Naive thymus-derived CD8-positive, alpha-beta T cell (primary cell): ENCODE data around the gene KIFAP3. TPM values are rescaled to one million over a fixed set of nuclear protein-coding genes. Genes with fewer than 3 reads are reported as not detected.

Experiments
- ATAC-seq, 2 donors: fragments of 150-1000 bp; cut with Tn5 transposase in 1 of 2; sonication (Bioruptor Pico), chemical (Tn5 transposase) in 1 of 2; 1 replicate in 1 of 2; 2 replicates in 1 of 2; pipeline ENCODE4 v1.10.0; 2021; ENCODE audit warnings: mild to moderate bottlenecking in 2 of 2, moderate library complexity in 2 of 2
- POLR2A ChIA-PET: fragments of 350-600 bp; sonication (Branson Sonifier 250); formaldehyde crosslinking; loops from one replicate; lab custom pipeline; 2021; ENCODE audit warnings: antibody characterized with exemption; lab: Charles Lee
- DNase-seq, 10 donors: peaks; one replicate each; pipeline versions ENCODE4 v3.0.0 to v3.0.0-alpha.2; 2020 to 2022
- H3K27ac Mint-ChIP-seq, 10 donors: one replicate each; pipeline ENCODE4 v1.8.0; 2020 to 2022; ENCODE audit warnings: mild to moderate bottlenecking in 10 of 10, mixed read lengths in 10 of 10, moderate library complexity in 4 of 10, inconsistent platforms in 1 of 10
- H3K27me3 Mint-ChIP-seq, 5 donors: one replicate each; pipeline ENCODE4 v1.8.0; 2021 to 2022; ENCODE audit warnings: mixed read lengths in 5 of 5
- H3K36me3 Mint-ChIP-seq, 3 donors: one replicate each; pipeline ENCODE4 v1.8.0; 2020 to 2022; ENCODE audit warnings: mixed read lengths in 3 of 3, mild to moderate bottlenecking in 2 of 3, inconsistent platforms in 1 of 3
- H3K4me1 Mint-ChIP-seq, 4 donors: one replicate each; pipeline ENCODE4 v1.8.0; 2021 to 2022; ENCODE audit warnings: mixed read lengths in 4 of 4
- H3K4me3 Mint-ChIP-seq, 10 donors: one replicate each; pipeline ENCODE4 v1.8.0; 2020 to 2022; ENCODE audit warnings: mild to moderate bottlenecking in 10 of 10, mixed read lengths in 10 of 10, moderate library complexity in 6 of 10, inconsistent platforms in 1 of 10
- H3K9me3 Mint-ChIP-seq, 9 donors: one replicate each; pipeline ENCODE4 v1.8.0; 2020 to 2022; ENCODE audit warnings: mixed read lengths in 9 of 9, mild to moderate bottlenecking in 3 of 9, inconsistent platforms in 1 of 9, moderate library complexity in 1 of 9
- polyA plus RNA-seq, 3 donors: library from polyadenylated mRNA; unstranded; fragments of 300-500 nt; fragmentation: Illumina TruSeq; gene quantifications; one replicate each; pipeline ENCODE4 v1.2.3, GENCODE V29; 2021
- total RNA-seq, 8 experiments: library from RNA in 2 of 8; stranded (reverse) in 2 of 8; gene quantifications; one replicate each; pipeline ENCODE4 v1.2.3 and lab custom pipeline; 2021 to 2026

Gene KIFAP3
- total and polyA plus RNA-seq, 5 experiments from 2014 or later = 10.0 to 20.8 (median 17.9) TPM

- Mint-ChIP-seq H3K27me3 (peaks cover 0 to 5% (median 0%) of the 10 kb centered on the region in 5 donors), H3K36me3 (peaks cover 0 to 2% (median 0%) of the 10 kb centered on the region in 3 donors)
- no peak for DNase-seq
Measured at GRCh38 chr1:169902751-169903150, 171.7 kb downstream of the KIFAP3 start.

GRCh38 chr1:169901115-169901514 is 173.4 kb downstream of the KIFAP3 start:
- Mint-ChIP-seq H3K9me3 (peaks cover 0 to 4% (median 0%) of the 10 kb centered on the region in 9 donors), H3K4me3 (no peak overlapping the region), H3K27ac (no peak overlapping the region), H3K36me3 (peaks cover 0 to 2% (median 0%) of the 10 kb centered on the region in 3 donors), H3K4me1 (peaks cover 14 to 31% (median 19%) of the 10 kb centered on the region in 4 donors), H3K27me3 (peaks cover 0 to 9% (median 3%) of the 10 kb centered on the region in 5 donors)
- POLR2A ChIA-PET = interaction anchor here (4.0 kb wide), 1 partner anchor 8 kb away, joined by 25 read pairs; the partner anchor contains the start of gene SCYL3
- DNase-seq (no peak), ATAC-seq (no peak)

More at GRCh38 chr1:169902751-169903150, 171.7 kb downstream of the KIFAP3 start:
- Mint-ChIP-seq H3K4me1 (peaks cover 14 to 31% (median 19%) of the 10 kb centered on the region in 4 donors), H3K4me3 (peak overlapping the region; percentile 26 to 77 (median 50)), H3K27ac (peak overlapping the region in 8 of 10 donors; percentile 2 to 81 (median 56)), H3K9me3 (peaks cover 0 to 4% (median 0%) of the 10 kb centered on the region in 9 donors)
- ATAC-seq = peak in 1 of 2 donors; percentile 44
- POLR2A ChIA-PET = interaction anchor here (4.0 kb wide), 1 partner anchor 9 kb away, joined by 25 read pairs; the partner anchor contains the start of gene SCYL3

GRCh38 chr1:169900571-169900970 is 173.9 kb downstream of the KIFAP3 start:
- H3K4me3 Mint-ChIP-seq = no peak overlapping the region
- H3K9me3 Mint-ChIP-seq = peaks cover 0 to 2% (median 0%) of the 10 kb centered on the region in 9 donors
- peaks cover 0 to 9% (median 3%) of the 10 kb centered on the region in 5 donors for H3K27me3 Mint-ChIP-seq
- no peak for ATAC-seq
- peaks cover 0 to 2% (median 0%) of the 10 kb centered on the region in 3 donors for H3K36me3 Mint-ChIP-seq
- peaks cover 14 to 31% (median 19%) of the 10 kb centered on the region in 4 donors for H3K4me1 Mint-ChIP-seq
- H3K27ac Mint-ChIP-seq = no peak overlapping the region
- no peak for DNase-seq
- POLR2A ChIA-PET = interaction anchor here (4.0 kb wide), 1 partner anchor 7 kb away, joined by 25 read pairs; the partner anchor contains the start of gene SCYL3

DNA sequence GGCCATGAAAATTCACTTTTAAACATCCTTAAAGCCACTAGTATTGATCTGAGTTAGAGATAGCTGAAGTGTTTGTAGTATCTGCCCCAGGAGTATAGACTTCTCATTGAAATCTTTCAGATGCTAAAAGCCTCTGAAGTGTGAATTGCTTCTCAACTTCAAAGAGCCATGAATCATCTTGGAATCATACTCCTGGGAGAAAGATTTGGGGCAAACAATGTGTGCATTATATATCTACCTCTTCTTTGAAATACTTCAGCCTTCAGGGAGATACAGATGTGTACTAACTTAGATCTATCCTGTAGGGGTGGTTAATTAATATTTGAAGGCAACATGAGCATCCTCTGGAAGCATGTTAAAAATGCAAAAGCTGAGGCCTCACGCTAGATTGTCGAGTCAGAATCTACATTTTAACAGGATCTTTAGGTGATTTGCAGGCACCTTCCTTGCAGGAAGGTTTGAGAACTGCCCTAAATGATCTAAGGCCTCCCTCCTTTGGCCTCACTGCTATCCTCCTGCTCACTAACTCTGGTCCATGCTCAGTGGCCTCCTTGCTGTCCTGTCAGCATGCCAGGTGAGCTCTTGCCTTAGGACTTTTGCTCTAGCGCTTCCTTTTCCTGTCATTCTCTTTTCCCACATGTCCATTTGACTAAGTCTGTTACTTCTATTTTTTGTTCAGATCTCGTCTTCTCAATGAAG is 174.8 kb downstream of the KIFAP3 start:
- Mint-ChIP-seq H3K4me3 (no peak overlapping the region), H3K4me1 (peaks cover 15 to 33% (median 20%) of the 10 kb centered on the region in 4 donors)

GRCh38 chr1:169896013-169896412 is 178.5 kb downstream of the KIFAP3 start:
- DNase-seq (no peak), ATAC-seq (no peak)
- POLR2A ChIA-PET = interaction anchor here (0.5 kb wide), 1 partner anchor 35 kb away, joined by 3 read pairs; no protein-coding TSS in a partner anchor
- Mint-ChIP-seq H3K36me3 (no peaks in the 10 kb centered on the region), H3K9me3 (no peaks in the 10 kb centered on the region), H3K4me3 (no peak overlapping the region), H3K27me3 (peaks cover 0 to 9% (median 3%) of the 10 kb centered on the region in 5 donors), H3K27ac (peak overlapping the region in 3 of 10 donors; percentile 12 to 74 (median 37)), H3K4me1 (peaks cover 22 to 30% (median 25%) of the 10 kb centered on the region in 4 donors)

More for the DNA sequence above, 174.8 kb downstream of the KIFAP3 start:
- DNase-seq (no peak), ATAC-seq (no peak)
- Mint-ChIP-seq H3K36me3 (no peaks in the 10 kb centered on the region), H3K27me3 (peaks cover 0 to 9% (median 3%) of the 10 kb centered on the region in 5 donors), H3K27ac (no peak overlapping the region), H3K9me3 (no peaks in the 10 kb centered on the region)
- POLR2A ChIA-PET = no interaction called here

GRCh38 chr1:169894424-169895145 is 179.9 kb downstream of the KIFAP3 start:
- Mint-ChIP-seq H3K4me1 (peaks cover 27 to 44% (median 38%) of the 10 kb centered on the region in 4 donors), H3K9me3 (no peaks in the 10 kb centered on the region), H3K36me3 (peaks cover 0 to 2% (median 0%) of the 10 kb centered on the region in 3 donors), H3K27me3 (peaks cover 0 to 9% (median 3%) of the 10 kb centered on the region in 5 donors), H3K27ac (peak overlapping the region; percentile 98 to 100 (median 99)), H3K4me3 (peak overlapping the region; percentile 85 to 97 (median 92))
- no peak for ATAC-seq
- POLR2A ChIA-PET = interaction anchor here (0.5 to 2.8 kb wide), 8 partner anchors 8 to 1376 kb away, joined by 3 to 25 read pairs (median 5); partner anchors contain the start of genes BLZF1, KIFAP3 and METTL18
- no peak for DNase-seq

DNA sequence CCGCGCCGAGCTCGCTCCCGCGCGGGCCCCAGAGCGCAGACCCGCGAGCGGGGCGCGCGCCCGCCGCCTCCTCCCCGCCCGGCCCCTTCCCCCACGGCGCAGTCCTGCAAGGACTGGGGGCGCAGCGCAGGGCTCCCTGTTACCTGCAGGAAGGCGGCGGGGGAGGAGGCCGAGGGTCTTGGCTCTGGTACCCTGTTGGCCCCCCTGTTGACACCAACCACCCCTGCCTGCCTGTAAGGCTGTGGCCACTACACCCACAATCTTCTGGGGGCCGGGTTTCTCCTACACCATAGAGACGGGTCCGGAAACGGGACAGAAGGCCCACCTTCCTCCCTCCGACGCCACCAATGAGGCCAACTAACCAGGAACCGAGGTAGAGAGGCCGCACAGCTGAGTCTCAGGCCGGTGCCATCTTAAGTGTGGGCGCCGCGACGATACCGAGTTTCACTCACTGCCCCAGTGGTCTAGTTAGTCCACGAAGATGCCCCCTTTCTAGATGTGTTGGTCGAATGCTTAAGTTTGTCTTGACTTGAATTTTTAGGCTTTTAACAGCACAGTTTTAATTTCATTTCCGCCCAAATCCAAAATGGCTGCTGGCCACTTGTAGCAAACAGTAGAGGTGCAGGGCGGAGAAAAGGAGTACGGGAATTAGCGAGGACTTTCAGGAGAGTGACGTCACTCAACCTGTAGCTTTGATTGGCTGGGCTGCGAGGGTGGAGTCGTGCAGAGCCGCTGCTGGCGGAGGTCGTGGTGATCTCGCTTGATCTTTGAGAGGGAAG is 180.7 kb downstream of the KIFAP3 start, which contains the start of gene SCYL3:
SCYL3 (minus strand) TSS at position 252 of the 779 bp plus-strand sequence. CDS start 5,056 bp downstream, outside the sequence.
- Mint-ChIP-seq H3K9me3 (no peaks in the 10 kb centered on the region), H3K36me3 (peaks cover 0 to 7% (median 0%) of the 10 kb centered on the region in 3 donors), H3K4me1 (peaks cover 30 to 52% (median 44%) of the 10 kb centered on the region in 4 donors), H3K27me3 (peaks cover 0 to 9% (median 3%) of the 10 kb centered on the region in 5 donors), H3K27ac (peak within 1 kb of the TSS; percentile 98 to 100 (median 99)), H3K4me3 (peak within 1 kb of the TSS; percentile 88 to 97 (median 92))
- POLR2A ChIA-PET = interaction anchor here (0.6 to 2.8 kb wide), 16 partner anchors 9 to 1958 kb away, joined by 3 to 25 read pairs (median 4); partner anchors contain the start of genes BLZF1, DCAF6, FMO4 and KIFAP3
- ATAC-seq (peak; percentile 84 to 85), DNase-seq (peak; percentile 82 to 99 (median 90))

GRCh38 chr1:169892927-169893644 is 181.4 kb downstream of the KIFAP3 start:
- DNase-seq = peak in 1 of 10 donors; percentile 3
- Mint-ChIP-seq H3K27ac (peak overlapping the region; percentile 88 to 100 (median 92)), H3K9me3 (no peaks in the 10 kb centered on the region), H3K27me3 (peaks cover 0 to 9% (median 1%) of the 10 kb centered on the region in 5 donors), H3K36me3 (peaks cover 0 to 13% (median 3%) of the 10 kb centered on the region in 3 donors), H3K4me1 (peaks cover 31 to 55% (median 50%) of the 10 kb centered on the region in 4 donors), H3K4me3 (peak overlapping the region; percentile 87 to 97 (median 92))
- peak in 1 of 2 donors; percentile 60 for ATAC-seq
- POLR2A ChIA-PET = interaction anchor here (0.6 to 2.8 kb wide), 14 partner anchors 10 to 1957 kb away, joined by 3 to 25 read pairs (median 4); partner anchors contain the start of genes BLZF1, DCAF6, FMO4 and KIFAP3

DNA sequence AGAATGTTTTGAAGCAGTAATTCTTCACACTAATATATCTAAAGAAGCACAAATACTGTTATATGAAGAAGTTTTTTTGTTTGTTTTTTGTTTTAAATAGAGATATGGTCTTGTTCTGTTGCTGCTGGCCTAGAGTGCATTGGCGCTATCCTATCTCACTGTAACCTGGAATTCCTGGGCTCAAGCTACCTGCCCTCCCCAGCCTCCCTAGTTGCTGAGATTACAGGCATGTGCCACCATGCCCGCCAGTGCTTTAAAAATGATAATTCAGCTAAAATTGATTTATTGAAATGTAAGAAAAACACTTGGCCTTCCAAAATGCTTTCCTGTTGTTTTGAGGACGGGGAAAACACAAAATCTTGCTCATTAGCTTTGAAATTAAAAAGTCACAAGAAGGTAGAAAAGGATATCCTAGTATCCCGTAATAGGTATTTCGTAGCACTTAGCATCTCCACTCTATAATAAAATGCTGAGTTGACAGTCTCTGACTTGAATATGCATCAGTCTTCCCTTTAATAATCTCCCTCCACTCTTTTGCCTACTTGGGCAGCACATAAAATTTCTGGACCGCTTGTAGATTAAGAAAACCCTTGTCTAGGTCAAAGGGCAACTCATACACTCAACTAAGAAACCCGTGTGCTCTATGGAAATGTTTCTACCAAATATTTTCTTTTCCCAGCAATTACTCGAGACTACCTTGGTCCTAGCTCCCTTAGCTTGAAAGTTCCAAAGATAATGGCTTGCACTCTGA is 182.1 kb downstream of the KIFAP3 start:
- peaks cover 29 to 55% (median 52%) of the 10 kb centered on the region in 4 donors for H3K4me1 Mint-ChIP-seq
- H3K36me3 Mint-ChIP-seq = peaks cover 0 to 19% (median 7%) of the 10 kb centered on the region in 3 donors
- H3K27ac Mint-ChIP-seq = peak overlapping the region; percentile 78 to 100 (median 92)
- H3K9me3 Mint-ChIP-seq = no peaks in the 10 kb centered on the region
- peaks cover 0 to 9% (median 0%) of the 10 kb centered on the region in 5 donors for H3K27me3 Mint-ChIP-seq
- DNase-seq (no peak), ATAC-seq (no peak)
- peak overlapping the region; percentile 87 to 97 (median 92) for H3K4me3 Mint-ChIP-seq
- POLR2A ChIA-PET = interaction anchor here (1.1 to 2.8 kb wide), 4 partner anchors 10 to 98 kb away, joined by 3 to 25 read pairs (median 12); partner anchors contain the start of gene METTL18

DNA sequence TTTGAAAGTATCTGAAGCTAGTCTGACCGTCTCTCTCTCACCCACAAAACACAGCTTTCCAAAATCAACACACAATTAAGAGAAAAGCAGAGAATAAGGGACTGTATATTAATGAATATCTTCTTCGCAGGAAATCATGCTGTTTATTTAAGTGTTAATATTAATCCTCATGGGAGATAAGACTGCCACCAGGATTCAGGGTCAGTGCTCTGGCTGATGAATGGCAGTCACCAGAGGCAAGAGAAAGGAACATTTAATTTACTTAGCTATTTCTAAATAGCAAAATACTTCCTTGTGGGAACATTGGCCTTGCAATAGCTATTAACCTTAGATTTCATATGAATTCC is 183.0 kb downstream of the KIFAP3 start:
- H3K27me3 Mint-ChIP-seq = peaks cover 0 to 6% (median 0%) of the 10 kb centered on the region in 5 donors
- POLR2A ChIA-PET = no interaction called here

More for the DNA sequence above, 183.0 kb downstream of the KIFAP3 start:
- H3K36me3 Mint-ChIP-seq = peaks cover 0 to 27% (median 9%) of the 10 kb centered on the region in 3 donors
- ATAC-seq (no peak), DNase-seq (no peak)
- H3K4me3 Mint-ChIP-seq = peak overlapping the region; percentile 55 to 97 (median 84)
- no peaks in the 10 kb centered on the region for H3K9me3 Mint-ChIP-seq
- H3K27ac Mint-ChIP-seq = peak overlapping the region; percentile 89 to 100 (median 92)
- peaks cover 29 to 55% (median 53%) of the 10 kb centered on the region in 4 donors for H3K4me1 Mint-ChIP-seq
